Large intestine (tissue), 3 donors: ENCODE results near the gene MAJIN. TPM values are rescaled to one million over a fixed set of nuclear protein-coding genes. Genes with fewer than 3 reads are reported as not detected.

Source experiments
- DNase-seq, 2 donors: peaks; one replicate each; pipeline versions ENCODE4 v3.0.0 to v3.0.0-alpha.2; 2013
- H3K27ac ChIP-seq: one replicate; pipeline ENCODE4 v1.5.1; 2013; ENCODE audit warnings: low read length
- H3K27me3 ChIP-seq: 2 replicates; pipeline ENCODE4 v1.6.1; 2013; ENCODE audit warnings: low read length; ENCODE audit not compliant: control insufficient read depth, insufficient read depth
- H3K36me3 ChIP-seq: 2 replicates; pipeline ENCODE4 v1.6.1; 2013; ENCODE audit warnings: low read length; ENCODE audit not compliant: control insufficient read depth, insufficient read depth
- H3K4me1 ChIP-seq: one replicate; pipeline ENCODE4 v1.6.1; 2013; ENCODE audit warnings: low read length; ENCODE audit not compliant: control insufficient read depth, insufficient read depth
- H3K4me3 ChIP-seq: one replicate; pipeline ENCODE4 v1.5.1; 2013; ENCODE audit warnings: low read length
- H3K9me3 ChIP-seq: one replicate; pipeline ENCODE4 v1.6.1; 2013; ENCODE audit warnings: mild to moderate bottlenecking, low read depth, low read length, moderate library complexity; ENCODE audit not compliant: control insufficient read depth
- WGBS: methylation state at CpG from one replicate; pipeline ENCODE4 v1.1.5; 2013; ENCODE audit warnings: low lambda C conversion rate; ENCODE audit not compliant: insufficient coverage; 5-methylcytosine and 5-hydroxymethylcytosine counted together
- polyA plus RNA-seq: library from polyadenylated mRNA; unstranded; fragments of 120-200 nt; gene quantifications from one replicate; pipeline ENCODE4 v1.2.1, GENCODE V29; 2013

The MAJIN gene
- polyA plus RNA-seq, 1 donor: 0.09 TPM

DNA sequence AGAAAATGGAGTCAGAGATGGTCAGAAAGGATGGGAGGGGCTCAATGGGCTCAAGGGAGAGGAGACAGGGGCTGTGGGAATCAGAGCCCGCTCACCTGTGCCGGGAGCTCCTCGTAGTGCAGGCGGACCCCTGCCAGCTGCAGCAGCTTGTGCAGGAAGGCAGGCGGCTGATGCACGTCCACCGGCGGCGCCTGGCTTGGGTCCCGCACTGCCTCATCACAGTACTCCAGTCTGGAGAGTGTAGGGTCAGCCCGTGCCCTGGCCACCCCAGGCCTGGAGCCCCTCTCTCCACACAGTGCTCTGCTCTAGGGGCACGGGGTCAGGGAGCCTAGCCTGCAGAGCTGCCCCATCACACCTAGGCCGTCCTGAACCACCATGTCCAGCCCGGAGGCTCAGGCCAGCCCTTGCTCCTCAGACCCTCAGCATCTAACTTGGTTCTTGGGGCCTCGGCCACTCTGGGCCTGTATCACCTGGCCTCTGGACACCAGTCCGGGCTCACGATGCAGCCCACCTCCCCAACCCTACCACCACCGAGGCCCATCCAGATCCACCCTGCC lies 58.7 kb downstream of the MAJIN start:
- WGBS: no CpG with 5 or more reads among the region's 18 CpGs
- H3K4me1 ChIP-seq: peaks cover 19% of the 10 kb centered on the region
- no peak overlapping the region for H3K4me3 ChIP-seq
- H3K27me3 ChIP-seq: no peaks in the 10 kb centered on the region
- H3K36me3 ChIP-seq: peaks cover 63% of the 10 kb centered on the region
- no peaks in the 10 kb centered on the region for H3K9me3 ChIP-seq
- H3K27ac ChIP-seq: no peak overlapping the region
- DNase-seq: no peak

DNA sequence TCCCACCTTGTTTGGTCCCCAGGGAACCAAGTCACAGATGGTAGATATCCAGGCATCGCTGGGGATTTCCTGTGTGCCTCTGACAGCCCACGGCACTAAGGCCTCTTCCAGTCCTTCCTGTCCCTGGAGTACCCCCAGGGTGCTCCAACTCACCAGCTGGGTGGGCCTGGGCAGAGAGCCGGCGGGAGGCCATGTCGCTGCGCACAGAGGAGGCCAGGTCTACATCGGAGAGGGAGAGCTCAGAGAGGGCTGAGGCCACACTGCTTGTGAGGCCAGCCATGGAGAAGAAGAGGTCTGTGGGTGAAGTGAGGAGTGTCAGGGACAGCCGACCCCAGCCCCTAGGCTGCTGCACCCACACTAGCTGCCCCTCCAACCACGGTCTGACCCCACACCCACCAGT lies 60.2 kb downstream of the MAJIN start:
- WGBS: 100% methylated on average over 1 of the region's 9 CpGs
- no peak overlapping the region for H3K4me3 ChIP-seq
- no peaks in the 10 kb centered on the region for H3K9me3 ChIP-seq
- H3K4me1 ChIP-seq: peaks cover 12% of the 10 kb centered on the region
- H3K27me3 ChIP-seq: no peaks in the 10 kb centered on the region
- peaks cover 75% of the 10 kb centered on the region for H3K36me3 ChIP-seq
- DNase-seq: no peak
- H3K27ac ChIP-seq: no peak overlapping the region

DNA sequence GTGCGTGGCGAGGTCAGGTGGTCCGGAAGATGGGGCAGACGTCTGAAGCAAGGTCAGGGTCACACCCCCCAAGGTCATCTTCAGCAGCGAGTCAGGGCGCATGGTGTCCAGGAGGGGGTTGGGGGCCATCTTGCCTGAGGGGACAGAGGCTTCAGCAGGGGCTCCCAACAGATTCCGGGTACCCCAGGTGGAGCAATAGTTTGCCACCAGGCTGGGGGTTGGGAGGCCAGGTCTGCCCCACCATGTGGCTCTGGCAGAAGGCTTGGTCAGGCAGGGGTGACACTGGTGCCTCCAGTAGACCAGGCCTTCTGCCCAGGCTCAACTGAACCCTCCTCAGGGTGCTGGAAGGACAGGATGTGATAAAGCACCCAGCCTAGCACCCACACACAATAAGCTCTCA lies 60.8 kb downstream of the MAJIN start:
- Histone ChIP-seq H3K4me1 (peaks cover 11% of the 10 kb centered on the region), H3K27ac (no peak overlapping the region), H3K27me3 (no peaks in the 10 kb centered on the region), H3K36me3 (peaks cover 81% of the 10 kb centered on the region), H3K9me3 (no peaks in the 10 kb centered on the region), H3K4me3 (no peak overlapping the region)
- no peak for DNase-seq
- WGBS: no CpG with 5 or more reads among the region's 7 CpGs

DNA sequence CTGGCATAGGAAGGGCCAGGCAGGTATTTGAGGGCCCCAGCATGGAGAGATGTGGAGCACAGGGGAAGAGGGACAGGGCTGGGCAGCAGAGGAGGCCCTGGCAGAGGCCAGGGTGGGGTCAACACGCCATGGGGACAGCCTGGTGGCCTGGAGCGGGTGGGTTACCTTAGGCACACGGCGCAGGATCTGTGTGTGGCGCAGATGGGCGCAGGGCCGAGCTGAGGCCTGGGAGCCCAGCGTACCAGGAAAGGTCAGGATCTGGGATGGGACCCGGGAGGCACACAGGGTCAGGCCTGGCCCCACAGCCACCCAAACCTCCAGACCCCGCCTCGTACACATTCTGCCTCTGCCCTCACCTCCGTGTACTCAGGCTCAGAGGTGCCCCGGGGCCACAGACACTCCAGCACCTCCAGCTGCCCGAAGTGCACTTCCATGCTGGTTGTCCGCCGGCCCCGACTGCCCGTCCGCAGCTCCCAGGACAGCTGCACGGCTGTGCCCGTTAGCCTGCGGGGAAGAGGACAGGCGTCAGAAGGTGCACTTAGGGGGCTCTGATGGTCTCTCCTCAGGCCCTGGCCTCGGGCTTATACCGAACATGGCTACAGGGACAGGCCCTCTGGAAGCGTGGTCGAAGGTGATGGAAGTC lies 61.3 kb downstream of the MAJIN start:
- H3K27me3 ChIP-seq: no peaks in the 10 kb centered on the region
- H3K36me3 ChIP-seq: peaks cover 87% of the 10 kb centered on the region
- no peak overlapping the region for H3K27ac ChIP-seq
- H3K4me1 ChIP-seq: peaks cover 6% of the 10 kb centered on the region
- DNase-seq: no peak
- no CpG with 5 or more reads among the region's 27 CpGs for WGBS
- no peaks in the 10 kb centered on the region for H3K9me3 ChIP-seq
- H3K4me3 ChIP-seq: no peak overlapping the region

DNA sequence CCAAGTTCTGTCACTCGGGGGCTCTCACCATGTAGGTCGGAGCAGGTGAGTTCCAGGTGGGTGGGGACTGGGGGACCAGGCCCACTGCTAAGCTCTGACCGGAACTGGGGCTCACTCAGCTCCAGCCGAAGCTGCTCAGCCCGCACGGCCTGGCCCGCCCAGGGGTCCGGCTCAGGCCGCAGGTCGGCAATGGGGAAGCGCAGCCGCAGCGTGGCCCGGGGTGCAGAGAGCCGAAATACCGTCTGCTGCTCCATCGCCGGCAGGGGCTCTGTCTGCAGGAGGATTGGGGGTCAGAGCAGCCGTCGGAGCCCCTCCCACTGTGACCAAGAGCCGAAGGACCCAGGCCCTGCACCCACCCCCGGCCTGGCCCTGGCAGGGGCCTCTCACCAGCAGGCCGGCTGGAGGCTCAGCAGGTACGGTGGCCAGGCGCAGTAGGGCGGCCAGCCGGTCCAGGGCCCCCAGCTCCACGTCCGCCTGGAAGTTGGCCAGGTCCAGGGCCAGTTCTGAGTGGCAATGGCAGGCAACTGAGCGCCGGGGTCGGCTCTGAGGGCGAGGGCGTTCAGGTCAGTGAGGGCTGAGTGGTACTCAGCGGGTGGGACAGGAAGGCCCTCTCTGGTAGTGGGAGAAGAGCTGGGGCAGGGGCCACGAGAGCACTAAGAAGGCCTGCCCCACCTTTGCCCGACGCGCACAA lies 62.1 kb downstream of the MAJIN start:
- no CpG with 5 or more reads among the region's 39 CpGs for WGBS
- Histone ChIP-seq H3K4me1 (no peaks in the 10 kb centered on the region), H3K27ac (no peak overlapping the region), H3K36me3 (peaks cover 90% of the 10 kb centered on the region), H3K9me3 (no peaks in the 10 kb centered on the region), H3K4me3 (no peak overlapping the region), H3K27me3 (no peaks in the 10 kb centered on the region)
- no peak for DNase-seq

DNA sequence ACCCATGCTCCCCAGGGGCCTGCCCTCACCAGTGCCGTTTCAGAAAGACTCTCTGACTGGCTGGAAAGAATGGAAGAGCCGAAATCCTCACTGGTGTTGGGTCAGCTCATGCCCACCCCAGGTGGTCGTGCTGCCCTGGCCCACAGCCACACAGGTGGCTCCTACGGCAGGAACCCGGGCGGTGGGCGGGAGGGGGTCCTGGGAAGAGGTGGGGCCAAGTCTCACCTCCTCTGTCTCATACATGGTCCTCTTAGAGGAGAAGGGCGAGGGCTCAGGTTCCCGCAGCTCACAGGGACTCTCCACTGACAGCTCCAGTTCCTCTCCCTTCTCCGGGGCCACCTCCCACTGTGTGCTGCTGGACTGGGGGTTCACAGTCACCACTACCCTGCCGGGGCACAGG lies 63.1 kb downstream of the MAJIN start:
- Histone ChIP-seq H3K4me1 (no peaks in the 10 kb centered on the region), H3K9me3 (no peaks in the 10 kb centered on the region), H3K27me3 (no peaks in the 10 kb centered on the region), H3K36me3 (peaks cover 85% of the 10 kb centered on the region), H3K27ac (no peak overlapping the region), H3K4me3 (no peak overlapping the region)
- WGBS: no CpG with 5 or more reads among the region's 11 CpGs
- DNase-seq: no peak

DNA sequence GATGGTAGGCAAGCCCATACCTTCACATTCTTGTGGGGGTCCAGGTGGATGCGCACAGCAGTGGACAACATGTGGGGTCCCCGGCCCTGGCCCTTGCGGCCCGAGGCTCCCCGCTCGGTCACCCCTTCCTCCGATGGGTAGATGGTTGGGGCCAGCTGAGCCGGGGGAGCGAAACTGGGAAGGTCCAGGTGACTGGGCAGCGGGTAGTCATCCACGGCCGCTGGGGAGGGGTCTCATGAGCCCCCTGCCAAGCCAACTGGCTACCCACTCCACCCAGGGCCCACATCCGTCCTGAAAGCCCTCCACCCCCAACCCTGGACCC lies 65.6 kb downstream of the MAJIN start:
- WGBS: no CpG with 5 or more reads among the region's 13 CpGs

DNA sequence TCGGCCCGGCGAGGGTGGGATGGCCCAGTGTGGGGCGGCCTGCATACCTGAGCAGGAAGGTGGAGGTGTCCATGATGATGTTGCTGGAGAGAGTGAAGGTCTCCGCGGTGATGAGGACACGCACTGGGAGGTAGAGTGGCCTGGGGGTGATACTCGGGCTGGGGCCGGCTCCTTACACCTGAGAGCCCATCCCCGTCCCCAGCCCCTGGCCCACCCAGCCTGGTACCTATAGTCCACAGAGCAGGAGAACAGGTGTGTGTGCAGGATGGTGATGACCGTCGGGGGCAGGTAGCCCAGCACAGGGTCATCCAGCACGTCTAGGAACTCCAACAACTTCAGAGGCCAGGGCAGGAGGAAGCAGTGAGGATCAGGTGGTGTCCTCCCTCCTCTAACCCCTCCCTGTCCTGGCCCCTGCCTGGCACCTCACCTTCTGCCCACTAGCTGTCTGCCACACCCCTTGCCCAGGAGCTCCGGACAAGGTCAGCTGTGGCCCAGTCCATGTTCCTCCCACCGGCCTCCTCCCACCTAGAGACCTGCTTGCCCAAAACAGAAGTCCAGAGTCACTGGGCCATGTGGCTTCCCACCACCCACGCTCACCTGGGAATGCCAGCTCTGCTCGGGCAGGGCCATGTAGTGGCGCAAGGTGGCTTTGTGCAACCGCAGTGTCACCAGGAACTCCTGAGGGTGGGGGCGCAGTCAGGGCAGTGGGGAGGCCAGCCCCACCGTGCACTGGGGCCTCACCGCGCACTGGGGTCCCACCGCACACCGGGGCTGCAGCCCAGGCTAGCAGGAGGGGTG lies 66.2 kb downstream of the MAJIN start:
- H3K36me3 ChIP-seq: peaks cover 84% of the 10 kb centered on the region
- H3K4me3 ChIP-seq: no peak overlapping the region
- DNase-seq: no peak

More for the DNA sequence above, 65.6 kb downstream of the MAJIN start:
- Histone ChIP-seq H3K9me3 (no peaks in the 10 kb centered on the region), H3K27me3 (no peaks in the 10 kb centered on the region), H3K36me3 (peaks cover 85% of the 10 kb centered on the region), H3K27ac (no peak overlapping the region), H3K4me1 (no peaks in the 10 kb centered on the region), H3K4me3 (no peak overlapping the region)
- DNase-seq: no peak

DNA sequence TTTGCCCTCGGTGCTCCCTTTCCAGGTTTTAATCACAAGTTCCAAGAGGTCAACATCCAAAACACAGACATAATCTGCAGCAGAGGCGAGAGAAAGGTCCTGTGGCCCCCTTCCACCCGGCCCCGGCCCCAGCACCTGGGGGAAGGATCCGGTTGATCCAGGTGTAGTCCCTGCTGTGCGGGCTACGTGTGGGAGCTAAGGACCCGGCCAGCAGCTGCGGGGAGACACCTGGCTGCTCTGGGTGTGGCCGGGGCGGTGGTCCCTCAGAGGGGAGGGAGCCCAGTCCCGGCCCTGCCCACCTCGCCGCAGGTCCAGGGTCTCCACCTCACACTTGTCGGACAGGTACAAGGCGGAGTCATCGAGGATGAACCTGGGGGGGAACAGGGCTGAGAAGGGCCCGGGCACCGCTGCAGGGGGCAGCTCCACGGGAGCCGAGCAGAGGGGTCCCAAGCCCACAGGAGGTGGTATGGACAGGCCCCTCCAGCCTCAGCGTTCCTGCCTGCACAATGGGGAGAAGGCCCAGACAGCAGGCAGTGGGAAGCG lies 68.5 kb downstream of the MAJIN start:
- no peaks in the 10 kb centered on the region for H3K4me1 ChIP-seq
- peaks cover 81% of the 10 kb centered on the region for H3K36me3 ChIP-seq
- H3K9me3 ChIP-seq: no peaks in the 10 kb centered on the region
- no peak overlapping the region for H3K4me3 ChIP-seq
- H3K27me3 ChIP-seq: no peaks in the 10 kb centered on the region
- WGBS: no CpG with 5 or more reads among the region's 23 CpGs
- H3K27ac ChIP-seq: no peak overlapping the region
- DNase-seq: no peak

More for the DNA sequence above, 66.2 kb downstream of the MAJIN start:
- no CpG with 5 or more reads among the region's 25 CpGs for WGBS
- no peaks in the 10 kb centered on the region for H3K9me3 ChIP-seq
- H3K4me1 ChIP-seq: no peaks in the 10 kb centered on the region
- H3K27ac ChIP-seq: no peak overlapping the region
- no peaks in the 10 kb centered on the region for H3K27me3 ChIP-seq
